HG02610 (cell line): ENCODE measurements around the gene RSPH1.

Experiments
- ATAC-seq: cut with Tn5 transposase; IDR thresholded peaks from one replicate; pipeline ENCODE4 v1.9.1; 2021; ENCODE audit warnings: mild to moderate bottlenecking, moderate library complexity; ENCODE audit not compliant: unreplicated experiment

The RSPH1 gene

DNA sequence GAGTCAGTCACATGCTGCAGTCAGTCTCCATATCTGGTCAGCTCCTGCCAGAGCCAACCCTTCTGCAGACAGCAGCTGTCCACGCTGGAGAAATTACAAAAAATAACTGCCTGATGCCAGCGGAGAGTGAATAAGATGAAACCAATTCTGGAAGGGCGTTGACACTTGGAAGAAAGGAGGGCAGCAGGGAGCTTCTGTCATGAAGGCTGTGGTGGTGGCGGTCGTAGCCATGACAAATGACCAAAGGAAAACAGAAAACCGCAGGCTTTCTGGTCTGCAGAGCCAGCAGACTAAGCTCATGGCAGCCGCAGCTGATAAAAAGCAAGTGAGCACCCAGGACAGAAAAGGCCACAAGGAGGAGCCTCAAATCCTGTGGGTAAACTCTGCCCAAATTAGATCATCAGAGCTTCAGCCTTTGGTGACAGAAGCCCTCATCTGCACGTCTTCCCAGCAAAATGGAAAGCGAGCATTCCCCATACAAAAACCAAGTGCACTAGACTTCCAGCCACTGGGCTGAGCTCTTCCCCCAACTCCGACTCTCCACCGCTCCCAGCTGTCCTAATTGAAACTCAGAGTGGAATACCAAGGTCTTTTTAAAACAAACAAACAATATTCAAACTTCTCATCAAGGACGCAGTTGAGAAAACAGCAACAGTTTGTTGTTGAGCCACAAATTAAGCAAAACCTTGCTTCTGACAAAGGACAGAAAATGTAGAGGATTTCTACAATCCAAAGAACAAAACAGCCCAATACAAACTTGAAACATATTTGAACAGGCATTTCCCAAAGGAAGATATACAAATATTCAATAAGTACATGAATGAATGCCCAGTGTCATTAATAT is 28.7 kb downstream of the RSPH1 start:
- no peak for ATAC-seq

GRCh38 chr21:42466700-42467099 is 29.3 kb downstream of the RSPH1 start:
- ATAC-seq, result no peak

DNA sequence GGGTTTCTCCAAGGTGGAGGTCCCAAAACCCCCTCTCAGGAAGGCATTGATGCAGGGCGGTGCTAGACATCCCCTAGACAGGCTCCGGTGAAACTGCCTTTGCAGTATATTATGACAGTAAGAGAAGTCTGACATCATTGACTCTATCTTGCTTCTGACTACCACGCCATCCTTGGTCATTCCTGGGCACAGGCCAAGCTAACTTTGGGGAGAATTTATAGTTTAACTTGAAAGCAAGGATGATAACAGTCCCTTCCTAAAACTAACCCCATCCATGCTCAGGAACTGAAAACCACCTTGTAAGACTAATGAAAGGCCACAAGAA is 30.3 kb downstream of the RSPH1 start:
- peak; percentile 56 for ATAC-seq

- peak; percentile 24 for ATAC-seq
These were observed 30.8 kb downstream of the RSPH1 start for GRCh38 chr21:42465008-42465802.

GRCh38 chr21:42463861-42464515 is 32.0 kb downstream of the RSPH1 start:
- ATAC-seq, result no peak

DNA sequence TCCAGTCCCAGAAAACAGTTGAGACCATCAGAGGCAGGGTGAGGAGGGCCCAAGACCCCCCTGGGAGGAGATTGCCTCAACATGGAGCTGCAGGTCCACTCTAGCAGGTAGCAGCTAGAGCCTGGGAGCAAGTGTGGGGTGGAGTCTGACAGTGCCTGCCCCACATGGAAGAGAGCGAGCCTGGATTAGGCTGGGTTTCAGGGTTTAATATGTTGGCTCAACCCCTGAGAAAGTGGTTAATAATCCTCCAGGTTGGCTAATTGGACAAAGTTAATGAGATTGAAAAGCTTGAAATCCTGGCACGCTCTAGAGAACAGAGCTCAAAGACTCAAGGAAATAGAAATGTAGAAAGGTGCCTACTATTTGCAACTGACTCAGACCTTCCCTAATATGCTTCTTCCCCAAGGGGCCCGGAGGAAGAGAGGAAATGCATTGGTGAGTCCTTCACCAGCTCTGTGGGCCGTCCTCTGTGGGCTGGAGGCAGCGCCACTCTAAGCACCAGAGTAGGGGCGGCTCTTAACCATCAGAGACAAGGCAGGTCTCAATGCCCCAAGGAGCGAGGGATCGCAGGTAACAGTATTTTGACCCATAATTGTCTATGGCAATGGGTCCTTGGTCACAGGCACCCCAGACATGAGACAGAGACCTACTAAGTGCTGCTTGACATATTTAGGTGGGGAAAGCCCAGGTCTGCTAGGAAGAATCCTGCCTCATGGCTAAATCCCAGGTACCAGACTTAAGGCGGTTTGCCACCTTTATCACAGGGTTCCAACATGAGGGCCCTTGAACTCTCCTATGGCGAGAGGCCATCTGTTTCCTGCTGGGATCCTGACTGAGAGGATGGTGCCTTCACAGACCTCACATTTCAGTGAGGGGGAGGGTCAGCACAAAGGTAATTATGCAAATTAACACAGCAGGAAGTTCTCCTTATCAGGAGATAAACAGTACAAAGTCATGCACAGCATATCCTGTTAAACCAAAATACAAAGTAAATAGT is 33.8 kb downstream of the RSPH1 start:
- ATAC-seq, result no peak

GRCh38 chr21:42461185-42461520 is 34.9 kb downstream of the RSPH1 start:
- ATAC-seq, result no peak

- peak; percentile 39 for ATAC-seq
These were observed 35.4 kb downstream of the RSPH1 start for GRCh38 chr21:42460391-42461184.

GRCh38 chr21:42459546-42460215 is 36.3 kb downstream of the RSPH1 start:
- no peak for ATAC-seq

DNA sequence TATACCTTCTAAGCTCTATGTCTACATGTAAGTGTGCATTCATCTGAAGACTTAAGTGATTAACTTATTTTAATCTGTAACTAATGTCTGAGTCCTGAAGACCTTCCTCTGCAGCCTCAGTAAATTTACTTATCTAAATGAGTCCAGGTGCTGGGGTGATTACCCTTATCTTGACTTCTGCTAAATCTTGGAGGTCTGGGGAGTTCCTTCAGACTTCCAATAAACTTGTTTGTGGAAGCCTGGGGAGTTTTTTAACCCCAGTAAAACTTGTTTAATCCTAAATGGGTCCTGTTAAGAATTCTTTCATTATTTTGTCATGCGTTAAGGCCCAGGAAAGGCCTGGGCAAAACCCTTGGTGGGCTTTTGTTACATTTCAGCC is 37.0 kb downstream of the RSPH1 start:
- ATAC-seq, result no peak

- no peak for ATAC-seq
These were observed 39.6 kb downstream of the RSPH1 start for GRCh38 chr21:42456457-42456856.

- no peak for ATAC-seq
These were observed 40.1 kb downstream of the RSPH1 start for GRCh38 chr21:42455754-42456440.

- no peak for ATAC-seq
These were observed 40.8 kb downstream of the RSPH1 start for GRCh38 chr21:42455196-42455595.

DNA sequence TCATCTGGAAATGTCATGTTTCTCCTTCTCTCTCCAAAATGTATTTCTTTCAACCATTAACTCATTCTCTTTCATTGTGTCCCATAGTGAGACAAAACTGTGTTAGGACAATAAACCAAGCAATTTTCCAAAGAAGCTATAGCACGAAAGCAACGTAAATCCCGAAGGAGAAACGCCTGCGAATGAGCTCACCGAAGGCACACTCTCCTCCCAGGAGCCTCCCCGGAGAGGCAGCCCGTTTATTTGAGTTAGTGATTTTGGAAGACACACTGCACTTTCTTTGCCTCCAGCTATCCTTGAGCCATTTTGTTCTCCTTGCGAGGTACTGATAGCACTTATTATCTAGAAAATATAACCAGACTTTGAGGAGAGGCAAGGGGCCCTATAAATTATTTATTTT is 41.2 kb downstream of the RSPH1 start:
- ATAC-seq, result no peak

DNA sequence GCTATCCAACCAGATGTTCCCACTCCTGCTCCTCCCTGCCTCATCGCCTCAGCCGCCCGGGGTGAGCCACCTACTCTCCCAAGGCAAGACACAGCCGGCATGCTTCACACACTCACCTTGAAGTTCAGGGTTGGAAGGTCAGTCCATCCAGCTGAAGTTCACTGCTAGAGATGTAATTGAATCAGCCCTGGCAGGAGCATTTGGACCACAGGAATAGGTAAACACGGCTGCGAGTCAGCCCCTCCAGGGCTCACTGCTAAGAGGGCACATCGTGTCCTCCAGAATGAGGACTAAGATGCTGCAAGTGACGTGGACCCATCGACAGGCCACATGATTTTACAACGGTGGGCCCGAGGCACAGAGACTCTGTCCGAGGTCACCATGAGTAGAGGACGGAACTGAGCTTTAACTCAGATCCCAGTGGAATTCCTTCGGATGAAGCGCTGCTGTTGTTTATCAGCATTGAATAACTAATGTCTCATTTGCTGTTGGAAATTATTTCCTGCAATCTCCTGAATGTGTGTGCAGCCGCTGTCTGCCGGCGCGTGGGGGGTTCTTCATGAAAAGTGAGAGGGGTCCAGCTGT is 41.9 kb downstream of the RSPH1 start:
- no peak for ATAC-seq

DNA sequence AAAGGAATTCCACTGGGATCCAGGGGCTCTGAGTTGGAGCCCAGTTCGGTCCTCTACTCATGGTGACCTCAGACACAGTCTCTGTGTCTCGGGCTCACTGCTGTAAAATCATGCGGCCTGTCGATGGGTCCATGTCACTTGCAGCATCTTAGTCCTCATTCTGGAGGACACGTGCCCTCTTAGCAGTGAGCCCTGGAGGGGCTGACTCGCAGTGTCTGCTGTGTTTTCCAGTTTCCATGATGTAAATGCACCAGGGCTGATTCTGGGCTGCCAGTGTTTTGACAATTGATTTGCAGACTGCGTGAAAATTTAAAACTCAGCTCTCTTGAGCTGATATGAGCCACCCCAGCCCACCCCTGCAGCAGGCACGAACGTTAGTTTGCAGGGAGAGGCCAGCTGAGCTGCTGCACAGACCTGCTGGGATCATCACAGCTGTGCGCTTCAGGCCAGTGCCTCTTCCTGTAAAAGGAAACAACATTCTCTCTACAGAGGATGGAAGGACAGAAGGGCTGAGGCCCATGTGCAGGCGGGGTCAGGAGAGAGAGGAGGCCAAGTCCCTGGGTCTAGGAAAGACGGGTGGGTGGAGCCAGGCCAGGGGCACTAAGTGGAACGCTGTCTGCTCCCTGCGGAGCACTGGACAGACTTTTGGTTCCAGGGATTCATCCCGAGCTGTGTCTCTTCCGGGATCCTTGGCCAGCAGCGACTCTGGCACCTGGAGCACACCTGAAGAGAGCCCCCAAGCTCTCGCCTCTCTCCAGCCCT is 42.6 kb downstream of the RSPH1 start:
- no peak for ATAC-seq

GRCh38 chr21:42452401-42453223 is 43.4 kb downstream of the RSPH1 start:
- ATAC-seq, result no peak
